GM19455 (cell line): ENCODE data around the gene NAALADL2.

ENCODE experiments used
- ATAC-seq: cut with Tn5 transposase; IDR thresholded peaks from one replicate; pipeline ENCODE4 v1.9.1; 2021; ENCODE audit not compliant: unreplicated experiment

The NAALADL2 gene

DNA sequence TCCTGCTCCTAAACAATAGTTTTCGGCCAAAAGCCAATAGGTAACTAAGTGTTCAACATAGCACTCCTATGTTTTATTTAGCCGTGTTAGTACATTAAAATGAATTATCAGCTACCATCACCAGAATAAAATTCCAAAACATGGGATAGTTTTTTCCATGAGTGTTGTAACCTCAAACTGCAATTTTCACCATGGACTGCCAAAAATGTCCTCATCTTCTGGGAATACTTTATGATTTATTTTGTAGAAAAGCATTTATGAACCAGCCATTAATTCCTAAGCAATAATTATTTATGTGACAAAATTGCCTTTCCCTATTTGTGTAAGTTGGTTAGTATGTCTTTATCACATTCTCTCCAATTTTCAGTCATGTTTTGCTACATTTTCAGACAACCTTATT is 438.1 kb downstream of the NAALADL2 start:
- ATAC-seq, result no peak

DNA sequence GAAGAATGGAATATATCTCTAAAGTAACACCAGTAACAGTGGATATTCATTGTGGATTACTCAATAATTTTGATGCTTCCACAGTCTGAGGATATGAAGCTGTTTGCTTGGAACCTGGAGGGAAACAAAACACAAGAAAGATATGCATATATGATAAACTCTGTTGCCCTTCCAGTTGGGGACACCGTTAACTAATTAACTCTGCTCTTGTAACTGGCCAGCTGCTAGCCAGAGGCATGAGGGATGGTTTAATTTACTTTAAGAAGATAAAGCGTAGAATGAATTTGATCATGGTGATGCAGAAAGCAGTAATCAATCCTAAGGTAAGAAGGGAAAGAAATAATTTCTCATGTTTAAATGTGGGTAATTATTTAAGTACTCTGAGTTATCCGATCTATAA is 442.6 kb downstream of the NAALADL2 start:
- ATAC-seq, result no peak

DNA sequence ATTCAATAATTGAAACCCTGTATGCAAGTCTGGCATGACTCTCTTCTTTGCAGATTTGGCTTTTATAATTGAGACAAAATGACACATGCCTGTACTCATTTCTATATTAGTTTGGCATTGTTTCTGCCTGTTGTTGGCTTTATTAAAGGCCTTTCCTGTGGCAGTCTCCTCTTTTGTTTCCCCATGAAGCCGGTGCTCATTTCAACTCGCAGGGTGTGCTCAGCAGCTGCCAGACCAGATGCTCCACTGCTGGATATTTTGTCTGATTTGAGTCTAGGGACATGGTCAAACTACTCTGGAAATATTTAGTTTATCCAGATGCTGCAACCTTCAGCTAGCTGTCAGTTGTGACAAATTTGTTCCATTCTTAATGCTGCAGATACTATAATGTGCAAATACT is 445.3 kb downstream of the NAALADL2 start:
- no peak for ATAC-seq

DNA sequence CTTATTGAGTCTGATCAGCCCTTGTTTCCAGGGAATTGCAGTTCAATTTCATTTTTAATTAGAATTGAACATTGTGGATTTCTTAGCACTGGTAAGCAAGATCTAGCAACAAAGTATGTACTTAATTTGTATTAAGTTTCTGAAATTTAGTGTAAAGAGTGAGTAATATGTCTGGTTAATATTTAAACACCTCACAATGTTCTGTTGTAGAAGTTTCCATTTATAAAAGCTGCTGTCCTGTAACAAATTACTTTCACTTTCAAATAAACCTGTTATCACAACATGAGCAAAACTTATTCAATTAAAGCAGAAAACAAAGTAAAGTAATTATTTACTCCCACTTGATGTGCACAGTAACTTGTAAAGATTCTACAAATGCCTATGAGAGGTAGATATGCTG is 448.5 kb downstream of the NAALADL2 start:
- ATAC-seq, result no peak

DNA sequence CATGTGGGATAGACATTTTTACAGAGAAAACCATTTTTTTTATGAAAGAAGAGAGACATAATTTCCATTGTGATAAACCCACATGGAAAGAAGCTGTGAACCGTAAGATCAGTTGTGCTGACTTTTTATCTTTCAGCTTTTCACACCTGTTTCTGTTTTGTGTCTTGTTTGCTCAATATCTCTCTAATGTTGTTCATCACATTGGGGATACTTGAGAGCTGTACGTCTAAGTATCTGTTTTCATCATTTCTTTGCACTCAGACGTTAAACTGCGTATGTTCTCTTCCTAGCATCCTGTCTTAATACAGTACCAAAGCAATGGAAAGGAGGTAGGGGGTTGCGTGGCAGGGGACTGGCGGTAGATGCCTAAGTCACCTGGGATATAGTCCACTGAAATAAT is 449.0 kb downstream of the NAALADL2 start:
- no peak for ATAC-seq

DNA sequence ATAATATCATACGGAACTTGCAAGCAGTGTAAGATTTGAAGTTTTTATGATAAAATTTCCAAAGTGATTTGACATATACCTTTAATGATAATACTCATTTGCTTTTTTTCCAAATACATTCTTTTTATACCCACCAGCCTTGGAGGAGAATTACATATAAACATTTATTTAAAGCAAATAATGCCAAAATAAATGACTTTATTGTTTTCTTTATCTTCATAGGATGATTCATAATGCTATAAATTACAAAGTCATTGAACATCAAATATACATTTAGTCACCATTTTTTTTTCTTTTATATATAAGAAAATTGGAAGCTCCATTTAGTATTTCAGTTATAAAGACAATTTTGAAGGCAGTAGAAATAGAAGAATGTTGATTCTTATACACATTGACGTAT is 450.9 kb downstream of the NAALADL2 start:
- no peak for ATAC-seq

DNA sequence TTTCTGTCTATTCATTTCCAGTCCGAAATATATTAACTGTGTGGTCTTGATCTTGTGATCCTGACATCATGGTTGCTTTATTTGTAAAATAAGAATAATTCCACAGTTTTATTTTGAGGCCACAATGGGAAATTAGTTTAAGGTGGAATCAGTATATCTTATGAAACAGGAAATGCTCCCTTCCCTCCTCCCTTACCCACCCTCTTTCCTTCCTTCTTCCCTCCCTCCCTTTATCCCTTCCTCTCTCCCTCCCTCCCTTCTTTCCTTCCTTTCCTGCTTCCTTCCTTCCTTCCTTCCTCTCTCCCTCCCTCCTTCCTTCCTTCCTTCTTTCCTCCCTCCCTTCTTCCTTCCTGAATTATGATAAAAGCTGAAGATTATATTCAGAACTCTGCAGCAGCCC is 452.3 kb downstream of the NAALADL2 start:
- no peak for ATAC-seq

DNA sequence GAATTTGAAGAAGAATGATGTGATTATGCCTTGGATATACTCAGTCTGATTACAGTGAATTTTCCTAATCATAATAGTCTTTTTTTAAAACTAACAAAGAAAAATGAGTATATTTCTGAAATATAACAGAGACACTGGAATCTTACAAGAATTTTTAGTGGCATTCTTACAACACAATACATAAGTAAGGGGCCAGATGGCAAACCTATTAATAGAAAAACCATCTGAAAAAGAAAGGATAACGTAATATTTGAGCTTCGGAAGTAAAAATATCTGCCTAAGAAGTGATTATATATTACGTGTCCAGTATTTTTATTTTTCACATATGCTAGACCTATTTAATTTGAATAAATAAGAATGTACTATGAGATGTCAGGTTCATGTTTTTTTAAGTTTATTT is 452.8 kb downstream of the NAALADL2 start:
- ATAC-seq, result no peak

DNA sequence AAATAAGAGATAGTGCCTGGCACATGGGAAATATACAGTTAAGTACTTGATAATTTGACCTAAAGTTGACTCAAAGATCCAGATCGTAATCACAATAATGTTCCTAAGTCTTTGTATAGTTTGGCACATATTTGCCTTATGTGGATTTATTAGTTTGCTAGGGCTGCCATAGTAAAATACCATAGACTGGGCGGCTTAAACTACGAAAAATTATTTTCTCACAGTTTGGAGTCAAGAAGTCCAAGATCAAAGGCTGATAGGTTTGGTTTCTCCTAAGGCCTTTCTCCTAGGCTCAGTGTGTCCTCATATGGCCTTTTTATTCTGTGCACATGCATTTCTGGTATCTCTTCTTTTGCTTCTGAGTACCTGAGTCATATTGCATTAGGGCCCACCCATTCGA is 453.7 kb downstream of the NAALADL2 start:
- no peak for ATAC-seq

DNA sequence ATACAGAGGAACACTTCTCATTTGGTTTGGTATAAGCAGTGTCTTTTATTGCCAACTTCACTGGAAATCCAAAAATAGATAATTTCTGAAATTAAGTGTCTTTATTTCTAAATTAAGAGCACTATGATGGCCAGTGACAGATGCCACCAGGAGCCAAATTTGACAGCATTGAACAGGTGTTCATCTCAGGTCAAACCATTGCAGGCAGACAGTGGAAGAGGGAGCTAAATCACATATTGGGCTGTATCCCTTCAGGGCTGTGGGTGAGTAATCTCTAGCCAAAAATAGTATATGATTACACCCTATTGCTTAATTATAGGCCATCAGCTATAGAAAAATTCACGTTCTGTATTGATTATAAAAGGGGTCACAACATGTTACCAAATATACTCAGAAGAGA is 457.7 kb downstream of the NAALADL2 start:
- no peak for ATAC-seq

DNA sequence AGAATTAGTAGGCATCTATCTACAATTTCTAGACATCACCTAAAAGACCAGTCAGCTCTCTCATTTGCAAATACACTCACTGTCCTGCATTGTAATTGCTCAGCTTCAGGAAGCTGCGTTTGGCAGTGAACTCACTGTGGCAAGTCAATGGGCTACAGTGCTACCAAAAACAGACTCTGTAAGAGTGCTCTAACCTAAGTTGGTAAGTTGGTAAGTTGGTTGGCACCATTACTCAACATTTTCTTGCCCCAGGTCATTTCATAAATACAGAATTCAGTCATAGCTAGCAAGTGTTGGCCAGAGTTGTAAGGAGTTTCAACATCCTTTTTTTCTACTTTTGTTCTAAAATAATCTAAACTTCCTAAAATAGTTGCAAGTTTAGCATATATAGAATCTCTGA is 466.3 kb downstream of the NAALADL2 start:
- no peak for ATAC-seq

DNA sequence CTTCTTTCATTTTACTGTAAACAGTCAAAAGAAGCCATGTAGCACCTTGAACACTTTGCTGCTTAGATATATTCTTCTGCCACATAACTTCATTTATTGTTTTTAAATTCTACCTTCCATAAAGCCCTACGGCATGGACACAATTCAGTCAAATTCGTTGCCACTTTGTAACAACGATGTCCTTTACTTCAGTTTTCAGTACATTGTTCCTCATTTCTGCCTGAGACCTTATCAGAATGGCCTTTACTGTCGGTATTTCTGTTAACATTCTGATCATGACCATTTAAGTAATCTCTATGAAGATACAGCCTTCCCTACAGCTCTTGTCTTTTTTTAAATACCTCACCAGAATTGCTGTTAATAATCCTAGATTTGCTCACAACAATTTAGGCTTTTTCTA is 466.9 kb downstream of the NAALADL2 start:
- ATAC-seq, result no peak

DNA sequence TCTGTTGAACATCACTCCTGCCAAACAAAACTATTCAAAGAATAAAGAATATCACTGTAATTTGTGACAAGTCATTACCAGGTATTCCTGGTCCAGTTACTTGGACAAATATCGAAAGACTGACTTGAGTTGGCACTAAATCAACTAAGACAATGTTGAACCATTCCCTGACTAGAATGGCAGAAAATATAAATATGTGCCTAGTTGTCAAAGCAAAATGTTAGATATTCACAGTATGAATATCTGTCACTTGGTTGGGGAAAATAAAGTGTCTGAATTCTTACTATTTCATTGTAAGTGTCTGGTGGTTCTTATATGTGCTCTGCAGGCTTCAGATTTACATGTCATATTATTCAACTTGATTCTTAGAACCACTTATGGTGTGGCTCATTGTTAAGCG is 470.2 kb downstream of the NAALADL2 start:
- ATAC-seq, result no peak

DNA sequence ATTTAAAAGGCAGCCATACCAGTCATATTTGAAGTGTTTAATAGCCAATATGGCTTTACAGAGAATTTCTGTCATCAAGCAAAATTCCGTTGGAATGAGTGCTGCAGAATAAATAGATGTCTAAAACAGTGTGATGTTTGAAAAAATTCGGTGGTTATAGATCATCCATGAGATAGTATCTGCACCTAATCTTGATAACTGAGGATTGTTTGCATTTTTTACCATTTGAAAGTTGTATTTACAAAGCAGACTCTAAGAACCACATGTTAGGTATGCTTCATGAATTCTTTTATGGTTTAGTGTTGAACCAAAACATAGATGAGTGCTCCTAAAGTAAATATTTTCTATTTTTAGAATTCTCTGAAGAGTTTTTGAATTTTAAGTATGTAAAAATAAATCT is 476.1 kb downstream of the NAALADL2 start:
- no peak for ATAC-seq

DNA sequence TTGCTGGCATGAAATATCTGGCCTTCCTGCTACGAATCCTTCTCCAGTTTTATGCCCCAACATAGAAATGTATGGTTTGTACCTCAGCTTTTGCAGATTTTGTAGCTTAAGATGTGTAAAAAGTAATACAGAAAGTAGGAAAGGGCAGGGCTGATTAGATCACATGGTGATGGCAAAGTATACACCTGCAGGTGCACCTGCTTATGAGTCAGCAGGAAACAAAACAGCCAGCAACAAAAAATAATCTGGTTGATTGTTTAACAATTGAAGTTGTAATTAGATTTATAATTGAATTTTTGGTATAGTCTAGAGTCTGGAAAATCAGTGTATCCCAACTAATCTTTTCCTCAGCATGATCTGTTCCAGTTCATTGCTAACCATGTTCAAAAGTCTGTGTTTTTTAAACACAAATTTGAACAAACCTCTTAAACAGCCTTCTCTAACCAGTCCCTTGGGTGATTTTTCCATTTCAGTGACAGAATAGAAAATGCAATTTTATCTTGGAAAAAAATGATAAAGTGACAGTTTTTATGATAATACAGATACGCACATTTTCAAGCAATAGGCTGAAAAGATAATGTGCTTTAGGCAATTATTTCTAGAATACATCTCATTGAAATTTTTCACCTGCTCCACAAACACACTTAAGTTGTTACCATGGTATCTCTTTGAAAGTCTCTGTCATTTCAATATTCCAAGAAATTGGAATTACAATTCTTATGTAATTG is 477.4 kb downstream of the NAALADL2 start:
- ATAC-seq, result no peak

DNA sequence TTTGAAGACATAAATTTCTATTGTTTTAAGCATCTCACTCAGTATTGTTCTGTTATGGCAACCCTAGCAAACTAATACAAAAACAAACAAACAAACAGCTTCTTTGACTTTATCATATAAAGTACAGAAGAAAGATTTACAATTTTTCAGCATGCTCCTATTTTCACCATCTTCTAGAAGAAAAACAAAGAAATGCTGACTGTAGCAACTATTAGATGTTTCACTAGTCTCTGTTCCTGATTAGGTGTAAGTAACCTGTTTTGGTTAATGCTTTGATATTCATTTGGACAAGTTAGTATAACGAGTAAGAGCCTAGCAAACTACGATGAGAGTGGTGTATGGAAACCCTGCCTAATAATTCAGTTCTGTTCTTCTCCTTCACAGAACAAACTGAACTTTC is 478.5 kb downstream of the NAALADL2 start:
- no peak for ATAC-seq

DNA sequence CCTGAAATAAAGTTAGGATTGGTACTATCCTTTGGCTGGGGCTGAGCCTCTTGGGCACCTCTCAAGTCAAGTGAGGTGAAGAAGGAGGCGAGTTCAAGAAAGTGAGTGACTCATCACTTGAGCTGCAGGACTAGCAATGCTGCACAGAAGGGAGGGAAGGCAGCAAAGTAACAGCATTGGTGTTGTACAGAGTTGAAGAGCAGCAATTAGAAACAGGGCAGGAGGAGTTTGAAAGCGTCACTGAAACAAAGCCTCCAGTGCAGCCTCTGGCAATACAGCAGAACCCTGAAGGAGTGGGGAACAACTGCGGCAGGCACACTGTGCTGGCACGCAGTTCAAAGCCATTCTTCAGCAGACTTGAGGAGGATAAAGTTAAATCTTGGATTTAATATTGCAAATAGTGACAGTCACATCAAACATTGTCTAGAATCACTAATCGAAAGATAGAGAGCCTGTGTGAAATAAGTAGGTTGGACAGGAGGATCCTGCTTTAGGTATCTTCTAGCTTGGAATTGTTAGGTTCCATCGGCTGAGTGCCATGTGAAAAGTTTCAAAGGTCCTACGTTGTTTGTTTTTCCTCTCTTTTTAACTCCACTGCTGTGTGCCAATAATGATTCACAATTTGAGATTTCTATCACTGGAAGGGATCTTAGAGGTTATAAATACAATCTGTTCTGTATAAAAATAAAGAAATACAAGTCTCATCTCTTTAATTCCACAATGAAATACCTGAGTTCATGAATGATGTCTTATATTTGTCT is 479.8 kb downstream of the NAALADL2 start:
- no peak for ATAC-seq

DNA sequence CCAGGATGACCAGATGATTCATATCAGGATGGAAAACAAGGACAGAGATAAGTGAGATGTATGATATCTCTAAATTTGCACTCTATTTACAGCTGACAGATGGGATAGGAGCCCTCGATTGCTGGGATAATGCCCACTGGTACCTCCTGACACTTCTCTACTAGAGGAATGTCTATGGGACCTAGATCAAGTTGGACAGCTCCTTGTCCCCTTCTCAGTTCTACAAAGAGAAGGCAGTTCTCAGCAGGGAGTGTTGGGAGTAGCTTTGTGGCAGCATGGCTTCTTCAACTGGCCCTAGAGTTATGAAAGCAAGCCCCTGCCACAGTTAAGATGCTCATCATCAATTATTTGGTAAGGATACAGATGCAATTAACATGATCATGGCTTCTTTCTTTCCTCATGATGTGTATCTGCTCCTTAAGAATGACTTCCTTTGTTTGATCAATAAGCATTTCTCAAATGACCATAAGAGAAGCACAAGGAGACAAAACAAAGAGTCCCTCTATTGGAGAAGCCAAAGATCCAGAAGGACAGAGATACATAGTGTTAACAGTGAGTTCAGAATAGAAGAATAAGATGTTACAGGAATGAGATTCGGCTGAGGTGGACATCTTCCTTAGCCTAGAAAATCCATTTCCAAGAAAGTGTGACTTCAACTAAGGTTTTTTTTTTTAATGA is 481.3 kb downstream of the NAALADL2 start:
- ATAC-seq, result no peak

DNA sequence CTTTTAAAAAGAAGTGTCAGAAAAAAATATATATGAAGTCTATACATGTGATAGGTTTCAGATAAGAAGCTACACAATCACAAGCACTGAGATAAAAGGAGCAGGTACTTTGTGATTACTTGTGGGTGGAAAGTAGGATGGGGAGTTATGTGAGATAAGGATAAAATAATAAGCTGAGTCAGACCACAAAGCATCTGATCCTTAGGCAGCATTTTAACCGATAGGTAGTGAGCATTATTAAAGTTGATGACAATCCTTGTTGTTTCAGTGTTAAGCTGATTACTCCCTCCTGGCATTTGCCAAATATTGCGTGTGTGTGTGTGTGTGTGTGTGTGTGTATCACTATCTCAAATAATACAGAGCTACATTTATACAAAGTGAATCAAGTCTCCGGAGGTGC is 483.1 kb downstream of the NAALADL2 start:
- ATAC-seq, result no peak

DNA sequence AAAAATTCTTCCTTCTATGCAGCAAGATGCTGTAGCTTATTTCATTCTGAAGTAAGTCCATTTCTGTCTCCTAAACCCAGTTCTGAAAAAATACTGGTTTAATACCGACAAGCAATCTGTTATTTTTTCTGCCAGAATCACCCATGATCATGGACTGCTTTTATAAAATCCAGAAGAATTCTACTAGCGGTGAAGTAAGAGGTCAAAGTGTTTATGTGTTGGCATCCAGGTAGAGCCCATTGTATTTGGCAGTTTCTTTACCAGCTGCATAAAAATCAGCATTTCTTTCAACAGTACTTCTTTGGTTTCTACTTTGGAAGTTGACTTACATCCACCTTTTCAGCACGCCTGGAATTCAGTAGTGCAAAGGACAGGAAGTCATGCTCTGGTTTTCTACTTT is 484.8 kb downstream of the NAALADL2 start:
- ATAC-seq, result no peak

DNA sequence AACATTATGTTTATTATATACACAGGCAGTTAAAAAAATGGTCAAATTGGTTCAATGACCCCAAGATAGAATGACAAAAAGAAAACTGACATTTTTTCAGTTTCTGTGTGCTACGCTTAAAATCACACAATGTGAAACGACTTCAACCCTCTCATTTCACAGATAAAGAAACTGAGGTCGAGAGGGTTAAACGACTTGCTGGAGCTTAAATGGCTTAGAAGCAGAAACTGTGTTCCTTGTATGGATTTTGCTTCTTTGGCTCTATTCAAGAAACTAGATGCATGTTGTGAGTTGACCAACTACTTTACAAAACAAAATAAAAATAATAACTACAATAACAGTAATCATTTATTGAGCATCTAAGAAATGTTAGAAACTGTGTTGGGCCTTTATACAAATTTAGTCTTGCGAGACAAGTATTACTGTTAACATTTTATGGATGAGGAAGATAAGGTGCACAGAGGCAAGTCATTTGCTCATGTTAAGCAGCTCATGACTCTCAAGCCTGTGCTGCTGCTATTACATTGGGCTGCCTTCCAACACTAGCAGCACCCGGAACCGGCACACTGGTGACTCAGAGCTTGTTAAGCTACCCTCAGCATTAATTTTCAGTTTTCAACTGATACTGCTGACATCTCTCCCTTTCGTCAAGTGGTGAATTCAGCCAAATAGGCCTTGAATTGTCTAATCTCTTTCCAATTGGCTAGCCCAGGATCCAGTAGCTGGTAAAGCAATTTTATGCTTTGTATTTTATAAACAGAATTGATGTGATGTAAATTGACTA is 487.6 kb downstream of the NAALADL2 start:
- ATAC-seq, result no peak
